IMR-90 (cell line): ENCODE results near the gene CLNS1A. TPM values are rescaled to one million over a fixed set of nuclear protein-coding genes. Genes with fewer than 3 reads are reported as not detected.
A peak's percentile ranks its signal among the peaks of the same experiment; 100 is the strongest.

ENCODE experiments used
- ATAC-seq: fragments of 200-7000 bp; cut with Tn5 transposase; 2 replicates; pipeline ENCODE4 v1.9.1; 2020; ENCODE audit warnings: low read depth, mild to moderate bottlenecking, moderate library complexity
- BruUV-seq: library from RNA; stranded (reverse); fragments of 400-500 nt; replicated peaks from 2 replicates; lab custom pipeline; 2021; lab: Mats Ljungman, UMichigan
- CTCF ChIA-PET: fragments of 300-600 bp; formaldehyde crosslinking; extraction: SDS; loops from one replicate; lab custom pipeline; 2021; ENCODE audit warnings: antibody characterized with exemption; lab: Yijun Ruan, JAX
- POLR2A ChIA-PET: fragments of 300-600 bp; sonication (Branson Sonifier 250); formaldehyde crosslinking; loops from one replicate; lab custom pipeline; 2022; ENCODE audit warnings: antibody characterized with exemption; ENCODE audit not compliant: unreplicated experiment; lab: Charles Lee
- DNase-seq: peaks from one replicate; pipeline ENCODE4 v3.0.0; 2013
- H2AFZ ChIP-seq: replicated peaks from 2 replicates; pipeline ENCODE3; 2013; ENCODE audit warnings: low read length, mild to moderate bottlenecking; ENCODE audit not compliant: poor library complexity
- H2AK5ac ChIP-seq: 2 replicates; pipeline ENCODE4 v1.6.1; 2013; ENCODE audit warnings: low read depth, low read length, inconsistent platforms
- H2AK9ac ChIP-seq: replicated peaks from 2 replicates; pipeline ENCODE3; 2013; ENCODE audit warnings: mild to moderate bottlenecking, low read depth, low read length, moderate library complexity; ENCODE audit not compliant: poor library complexity
- H2BK120ac ChIP-seq: 2 replicates; pipeline ENCODE4 v1.6.1; 2013; ENCODE audit warnings: low read depth, low read length, inconsistent platforms
- H2BK15ac ChIP-seq: 3 replicates; pipeline ENCODE4 v1.6.1; 2013; ENCODE audit warnings: low read depth, low read length, inconsistent platforms
- H2BK20ac ChIP-seq: 2 replicates; pipeline ENCODE4 v1.6.1; 2013; ENCODE audit warnings: low read depth, mild to moderate bottlenecking, inconsistent platforms, low read length, moderate library complexity
- H2BK5ac ChIP-seq: 2 replicates; pipeline ENCODE4 v1.6.1; 2013; ENCODE audit warnings: mild to moderate bottlenecking, low read depth, low read length, inconsistent platforms; ENCODE audit not compliant: poor library complexity, severe bottlenecking
- H3K14ac ChIP-seq: replicated peaks from 2 replicates; pipeline ENCODE4 v1.6.1; 2013; ENCODE audit warnings: low read depth, low read length, inconsistent platforms
- H3K18ac ChIP-seq: 2 replicates; pipeline ENCODE4 v1.6.1; 2013; ENCODE audit warnings: low read depth, low read length, control low read depth
- H3K23ac ChIP-seq: 2 replicates; pipeline ENCODE4 v1.6.1; 2013; ENCODE audit warnings: low read depth, low read length, inconsistent platforms
- H3K27ac ChIP-seq: 2 replicates; pipeline ENCODE4 v1.5.1; 2013; ENCODE audit warnings: mild to moderate bottlenecking, control low read depth, low read length; ENCODE audit not compliant: insufficient read depth
- H3K27me3 ChIP-seq: 2 replicates; pipeline ENCODE4 v1.6.1; 2013; ENCODE audit warnings: low read length; ENCODE audit not compliant: control insufficient read depth, insufficient read depth
- H3K36me3 ChIP-seq: 2 replicates; pipeline ENCODE4 v1.6.1; 2013; ENCODE audit warnings: low read length, mixed read lengths; ENCODE audit not compliant: control insufficient read depth, insufficient read depth
- H3K4ac ChIP-seq: 2 replicates; pipeline ENCODE4 v1.6.1; 2013; ENCODE audit warnings: low read depth, low read length, inconsistent platforms
- H3K4me1 ChIP-seq: 2 replicates; pipeline ENCODE4 v1.6.1; 2013; ENCODE audit warnings: low read length, mixed read lengths; ENCODE audit not compliant: control insufficient read depth, insufficient read depth
- H3K4me2 ChIP-seq: 2 replicates; pipeline ENCODE4 v1.6.1; 2013; ENCODE audit warnings: low read depth, mild to moderate bottlenecking, control low read depth, low read length, moderate library complexity
- H3K4me3 ChIP-seq: 2 replicates; pipeline ENCODE4 v1.5.1; 2013; ENCODE audit warnings: low read depth, mild to moderate bottlenecking, control low read depth, low read length, moderate library complexity; ENCODE audit not compliant: insufficient read depth
- H3K56ac ChIP-seq: 2 replicates; pipeline ENCODE4 v1.6.1; 2013; ENCODE audit warnings: low read length, inconsistent platforms; ENCODE audit not compliant: insufficient read depth; ENCODE audit errors: extremely low read depth
- H3K79me1 ChIP-seq, 2 experiments: 2 replicates each; pipeline ENCODE4 v1.6.1; 2013; ENCODE audit warnings: low read length in 2 of 2, inconsistent platforms in 1 of 2, low read depth in 1 of 2
- H3K9ac ChIP-seq: 2 replicates; pipeline ENCODE4 v1.6.1; 2013; ENCODE audit warnings: low read depth, low read length, control low read depth
- H3K9me1 ChIP-seq: 2 replicates; pipeline ENCODE4 v1.6.1; 2013; ENCODE audit warnings: low read length, inconsistent platforms; ENCODE audit not compliant: insufficient read depth
- H3K9me3 ChIP-seq: 2 replicates; pipeline ENCODE4 v1.6.1; 2013; ENCODE audit warnings: low read length; ENCODE audit not compliant: control insufficient read depth, insufficient read depth
- H4K20me1 ChIP-seq: 2 replicates; pipeline ENCODE4 v1.6.1; 2013; ENCODE audit warnings: low read length, inconsistent platforms; ENCODE audit not compliant: insufficient read depth
- H4K5ac ChIP-seq: 2 replicates; pipeline ENCODE4 v1.6.1; 2013; ENCODE audit warnings: mild to moderate bottlenecking, low read depth, low read length, control low read depth
- H4K8ac ChIP-seq, 2 experiments: 2 replicates each; pipeline ENCODE4 v1.6.1; 2013; ENCODE audit warnings: low read depth in 2 of 2, low read length in 2 of 2, control low read depth in 1 of 2, inconsistent platforms in 1 of 2
- H4K91ac ChIP-seq: 2 replicates; pipeline ENCODE4 v1.6.1; 2013; ENCODE audit warnings: low read depth, low read length, inconsistent platforms; ENCODE audit not compliant: insufficient read depth
- BHLHE40 ChIP-seq: fragments of 150-350 bp; IDR thresholded peaks from 2 replicates; pipeline ENCODE4 v1.6.1; 2016; ENCODE audit warnings: mild to moderate bottlenecking, low read depth, low read length
- CEBPB ChIP-seq: IDR thresholded peaks from 2 replicates; pipeline ENCODE4 v1.6.1; 2012; ENCODE audit warnings: low read depth, low read length, improper control_type of control experiment
- CHD1 ChIP-seq: IDR thresholded peaks from 2 replicates; pipeline ENCODE4 v1.6.1; 2012; ENCODE audit warnings: low read depth, low read length, improper control_type of control experiment
- FOS ChIP-seq: fragments of 150-350 bp; IDR thresholded peaks from 2 replicates; pipeline ENCODE4 v1.6.1; 2016; ENCODE audit warnings: low read depth, low read length
- MAFK ChIP-seq: IDR thresholded peaks from 2 replicates; pipeline ENCODE4 v1.6.1; 2012; ENCODE audit warnings: low read depth, low read length, improper control_type of control experiment
- MAZ ChIP-seq: IDR thresholded peaks from 2 replicates; pipeline ENCODE4 v1.6.1; 2012; ENCODE audit warnings: low read depth, mild to moderate bottlenecking, low read length, improper control_type of control experiment, moderate library complexity, borderline replicate concordance
- MXI1 ChIP-seq: IDR thresholded peaks from 2 replicates; pipeline ENCODE4 v1.6.1; 2012; ENCODE audit warnings: low read depth, mild to moderate bottlenecking, low read length, moderate library complexity, borderline replicate concordance
- NFE2L2 ChIP-seq: fragments of 150-350 bp; IDR thresholded peaks from 2 replicates; pipeline ENCODE4 v1.6.1; 2016; ENCODE audit warnings: low read depth, mild to moderate bottlenecking, low read length
- POLR2A ChIP-seq: IDR thresholded peaks from 2 replicates; pipeline ENCODE4 v1.6.1; 2012; ENCODE audit warnings: mild to moderate bottlenecking, low read depth, low read length
- RAD21 ChIP-seq: IDR thresholded peaks from 2 replicates; pipeline ENCODE4 v1.6.1; 2012; ENCODE audit warnings: low read length, improper control_type of control experiment
- RCOR1 ChIP-seq: IDR thresholded peaks from 2 replicates; pipeline ENCODE4 v1.6.1; 2012; ENCODE audit warnings: mild to moderate bottlenecking, low read length, improper control_type of control experiment; ENCODE audit not compliant: insufficient replicate concordance
- RFX5 ChIP-seq: IDR thresholded peaks from 2 replicates; pipeline ENCODE4 v1.8.0; 2012; ENCODE audit warnings: low read depth, mild to moderate bottlenecking, low read length, moderate library complexity
- USF2 ChIP-seq: fragments of 150-350 bp; IDR thresholded peaks from 2 replicates; pipeline ENCODE4 v1.6.1; 2017; ENCODE audit warnings: mild to moderate bottlenecking, antibody characterized with exemption, low read length, low read depth
- WGBS, 2 experiments: methylation state at CpG; one replicate each; pipeline versions ENCODE4 v1.1.5 to v1.1.7; 2013; ENCODE audit warnings: missing lambda C conversion rate in 2 of 2; ENCODE audit not compliant: insufficient read length in 1 of 2; ENCODE audit errors: extremely low coverage in 2 of 2; 5-methylcytosine and 5-hydroxymethylcytosine counted together
- dilution Hi-C: fragments of 300-500 bp; cut with HindIII; formaldehyde crosslinking; loops from one replicate; pipeline ENCODE4 v1.14.3; 2018; ENCODE audit warnings: low sequenced_read_pairs; ENCODE audit not compliant: unreplicated experiment
- in situ Hi-C: fragments of 300-500 bp; cut with MboI; formaldehyde crosslinking; loops from 3 replicates; pipeline ENCODE4 v1.14.3; 2019; ENCODE audit warnings: low sequenced_read_pairs, inconsistent platforms, mixed read lengths
- intact Hi-C: fragments of 100-400 bp; cut with micrococcal nuclease; formaldehyde crosslinking; loops from 2 replicates; pipeline ENCODE4 v1.10.0; 2022
- polyA plus RNA-seq, 3 experiments: library from polyadenylated mRNA; depleted of rRNA; stranded (reverse); fragments of >200 nt; gene quantifications; 2 replicates each; pipeline ENCODE4 v1.2.3, GENCODE V29; 2012; ENCODE audit warnings: low replicate concordance in 1 of 3
- total RNA-seq: library from RNA; depleted of rRNA; stranded (reverse); fragments of >200 nt; gene quantifications from 2 replicates; pipeline ENCODE4 v1.2.3, GENCODE V29; 2012
- TF ChIP-seq, protein P1 (sequence below): conservative IDR thresholded peaks from 2 replicates; pipeline ENCODE4 v1.5.1; 2012; ENCODE audit warnings: mild to moderate bottlenecking, low read depth, low read length, improper control_type of control experiment
- TF ChIP-seq, protein P2 (sequence below): fragments of 150-350 bp; IDR thresholded peaks from 2 replicates; pipeline ENCODE4 v1.6.1; 2016; ENCODE audit warnings: low read depth, mild to moderate bottlenecking, low read length, moderate library complexity, borderline replicate concordance

CLNS1A gene
- total and polyA plus RNA-seq, 2 of the 4 experiments (the other 2 are of a cell fraction) = 66.7 to 97.0 TPM

DNA sequence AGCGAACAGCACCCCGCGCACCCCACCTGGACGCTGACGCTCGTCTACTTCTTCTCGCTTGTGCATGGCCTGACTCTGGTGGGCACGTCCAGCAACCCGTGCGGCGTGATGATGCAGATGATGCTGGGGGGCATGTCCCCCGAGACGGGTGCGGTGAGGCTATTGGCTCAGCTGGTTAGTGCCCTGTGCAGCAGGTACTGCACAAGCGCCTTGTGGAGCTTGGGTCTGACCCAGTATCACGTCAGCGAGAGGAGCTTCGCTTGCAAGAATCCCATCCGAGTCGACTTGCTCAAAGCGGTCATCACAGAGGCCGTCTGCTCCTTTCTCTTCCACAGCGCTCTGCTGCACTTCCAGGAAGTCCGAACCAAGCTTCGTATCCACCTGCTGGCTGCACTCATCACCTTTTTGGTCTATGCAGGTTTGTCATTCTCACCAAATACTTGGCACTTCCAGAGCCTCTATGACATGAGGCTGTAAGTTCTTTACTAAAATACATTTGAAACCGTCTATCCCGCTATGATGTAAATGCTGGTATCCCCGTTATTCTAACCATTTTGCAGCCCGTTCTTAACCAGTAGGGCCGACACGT is 47.3 kb downstream of the CLNS1A start:
- Histone ChIP-seq H3K27me3 (no peaks in the 10 kb centered on the region), H3K79me1 (0 out of 4 replicates have a peak, but pooled peaks cover 0 to 5% of the 10 kb centered on the region in 2 experiments), H3K4me3 (peak overlapping the region; percentile 66), H3K18ac (no peak overlapping the region), H2BK120ac (no peak overlapping the region), H3K36me3 (no peaks in the 10 kb centered on the region), H2AK9ac (no peak overlapping the region), H2AFZ (peak overlapping the region; percentile 80), H3K27ac (no peak overlapping the region), H3K4ac (peak overlapping the region; percentile 26; the same call in 1 of the 2 replicates), H4K20me1 (no peaks in the 10 kb centered on the region), H3K14ac (peak overlapping the region; percentile 43), H3K9me3 (no peaks in the 10 kb centered on the region), H3K56ac (no peak overlapping the region), H2BK20ac (no peak overlapping the region), H2BK5ac (no peak overlapping the region), H2AK5ac (no peak overlapping the region), H3K4me2 (peak overlapping the region; percentile 98), H4K5ac (no peak overlapping the region), H3K23ac (peak overlapping the region; percentile 39), H3K9ac (peak overlapping the region; percentile 29), H3K9me1 (no peaks in the 10 kb centered on the region; the same call in 1 of the 2 replicates), H4K91ac (no peak overlapping the region), H3K4me1 (peaks cover 2% of the 10 kb centered on the region; the same call in 1 of the 2 replicates), H2BK15ac (no peak overlapping the region), H4K8ac (peak overlapping the region in 1 of 2 experiments; percentile 8; a peak in 1 of 4 replicates)
- intact Hi-C loops = no loop called here
- peak; percentile 46 for DNase-seq
- WGBS, 2 experiments = 14% methylated on average over 22 of the region's 31 CpGs; no CpG with 5 or more reads in 1 of the 2 experiments
- ChIA-PET CTCF (interaction anchor here (0.6 kb wide), 1 partner anchor 404 kb away, joined by 3 read pairs; no protein-coding TSS in a partner anchor), POLR2A (interaction anchor here (0.6 kb wide), 1 partner anchor 10 kb away, joined by 3 read pairs; no protein-coding TSS in a partner anchor)
- peak; percentile 9; the same call in 1 of the 2 replicates for ATAC-seq
- in situ Hi-C loops = no loop called here
- dilution Hi-C loops = no loop called here
- no TSS peak for BruUV-seq
- TF ChIP-seq, protein P1, sequence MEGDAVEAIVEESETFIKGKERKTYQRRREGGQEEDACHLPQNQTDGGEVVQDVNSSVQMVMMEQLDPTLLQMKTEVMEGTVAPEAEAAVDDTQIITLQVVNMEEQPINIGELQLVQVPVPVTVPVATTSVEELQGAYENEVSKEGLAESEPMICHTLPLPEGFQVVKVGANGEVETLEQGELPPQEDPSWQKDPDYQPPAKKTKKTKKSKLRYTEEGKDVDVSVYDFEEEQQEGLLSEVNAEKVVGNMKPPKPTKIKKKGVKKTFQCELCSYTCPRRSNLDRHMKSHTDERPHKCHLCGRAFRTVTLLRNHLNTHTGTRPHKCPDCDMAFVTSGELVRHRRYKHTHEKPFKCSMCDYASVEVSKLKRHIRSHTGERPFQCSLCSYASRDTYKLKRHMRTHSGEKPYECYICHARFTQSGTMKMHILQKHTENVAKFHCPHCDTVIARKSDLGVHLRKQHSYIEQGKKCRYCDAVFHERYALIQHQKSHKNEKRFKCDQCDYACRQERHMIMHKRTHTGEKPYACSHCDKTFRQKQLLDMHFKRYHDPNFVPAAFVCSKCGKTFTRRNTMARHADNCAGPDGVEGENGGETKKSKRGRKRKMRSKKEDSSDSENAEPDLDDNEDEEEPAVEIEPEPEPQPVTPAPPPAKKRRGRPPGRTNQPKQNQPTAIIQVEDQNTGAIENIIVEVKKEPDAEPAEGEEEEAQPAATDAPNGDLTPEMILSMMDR = no peak
- no peak for TF ChIP-seq NFE2L2
- no peak for TF ChIP-seq CHD1
- no peak for TF ChIP-seq CEBPB
- TF ChIP-seq MAFK = no peak
- TF ChIP-seq USF2 = no peak
- no peak for TF ChIP-seq RFX5
- TF ChIP-seq MXI1 = no peak
- no peak for TF ChIP-seq MAZ
- no peak for TF ChIP-seq FOS
- TF ChIP-seq BHLHE40 = no peak
- TF ChIP-seq RAD21 = no peak
- TF ChIP-seq, protein P2, sequence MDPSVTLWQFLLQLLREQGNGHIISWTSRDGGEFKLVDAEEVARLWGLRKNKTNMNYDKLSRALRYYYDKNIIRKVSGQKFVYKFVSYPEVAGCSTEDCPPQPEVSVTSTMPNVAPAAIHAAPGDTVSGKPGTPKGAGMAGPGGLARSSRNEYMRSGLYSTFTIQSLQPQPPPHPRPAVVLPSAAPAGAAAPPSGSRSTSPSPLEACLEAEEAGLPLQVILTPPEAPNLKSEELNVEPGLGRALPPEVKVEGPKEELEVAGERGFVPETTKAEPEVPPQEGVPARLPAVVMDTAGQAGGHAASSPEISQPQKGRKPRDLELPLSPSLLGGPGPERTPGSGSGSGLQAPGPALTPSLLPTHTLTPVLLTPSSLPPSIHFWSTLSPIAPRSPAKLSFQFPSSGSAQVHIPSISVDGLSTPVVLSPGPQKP = no peak
- no peak for TF ChIP-seq POLR2A
- no peak for TF ChIP-seq RCOR1
